Hepatocyte (in vitro differentiated cells): Measurements from ENCODE around the gene HOXD12. TPM values are rescaled to one million over a fixed set of nuclear protein-coding genes. Genes with fewer than 3 reads are reported as not detected.

Experiments used
- DNase-seq: peaks from one replicate; pipeline ENCODE4 v3.0.0-alpha.2; 2016; ENCODE audit warnings: low spot score
- H2AFZ ChIP-seq: fragments of 200-600 bp; sonication (generic); 2 replicates; pipeline ENCODE4 v1.6.0; 2016; ENCODE audit warnings: antibody characterized with exemption, mild to moderate bottlenecking
- H3K27ac ChIP-seq: fragments of 200-600 bp; sonication (generic); 2 replicates; pipeline ENCODE4 v1.5.1; 2016; ENCODE audit warnings: mild to moderate bottlenecking
- H3K27me3 ChIP-seq: fragments of 200-600 bp; sonication (generic); 2 replicates; pipeline ENCODE4 v1.6.1; 2016
- H3K36me3 ChIP-seq: fragments of 200-600 bp; sonication (generic); replicated peaks from 2 replicates; pipeline ENCODE4 v1.5.1; 2016; ENCODE audit warnings: low read depth; ENCODE audit not compliant: insufficient read depth
- H3K4me1 ChIP-seq: fragments of 200-600 bp; sonication (generic); 2 replicates; pipeline ENCODE4 v1.5.1; 2016; ENCODE audit warnings: mild to moderate bottlenecking, moderate library complexity; ENCODE audit not compliant: insufficient read depth
- H3K4me2 ChIP-seq: fragments of 200-600 bp; sonication (generic); 2 replicates; pipeline ENCODE4 v1.6.0; 2016
- H3K4me3 ChIP-seq: fragments of 200-600 bp; sonication (generic); 2 replicates; pipeline ENCODE4 v1.5.1; 2016; ENCODE audit warnings: mild to moderate bottlenecking
- H3K79me2 ChIP-seq: fragments of 200-600 bp; sonication (generic); 2 replicates; pipeline ENCODE4 v1.6.0; 2017; ENCODE audit warnings: mild to moderate bottlenecking
- H3K9me2 ChIP-seq: fragments of 200-600 bp; sonication (generic); replicated peaks from 2 replicates; pipeline ENCODE4 v1.6.0; 2017; ENCODE audit warnings: mild to moderate bottlenecking; ENCODE audit not compliant: insufficient read depth
- H3K9me3 ChIP-seq: fragments of 200-600 bp; sonication (generic); 2 replicates; pipeline ENCODE4 v1.5.1; 2016; ENCODE audit warnings: low read depth, mild to moderate bottlenecking
- H4K20me1 ChIP-seq: fragments of 200-600 bp; sonication (generic); 2 replicates; pipeline ENCODE4 v1.6.0; 2016; ENCODE audit warnings: mild to moderate bottlenecking; ENCODE audit not compliant: insufficient read depth, poor library complexity, severe bottlenecking
- CTCF ChIP-seq: fragments of 200-600 bp; sonication (generic); IDR thresholded peaks from 2 replicates; pipeline ENCODE4 v1.5.1; 2016; ENCODE audit warnings: antibody characterized with exemption, mild to moderate bottlenecking; ENCODE audit not compliant: poor library complexity
- EZH2 ChIP-seq: fragments of 200-600 bp; sonication (generic); IDR thresholded peaks from 2 replicates; pipeline ENCODE4 v1.6.1; 2016; ENCODE audit warnings: antibody characterized with exemption, mild to moderate bottlenecking, borderline replicate concordance
- EZH2phosphoT487 ChIP-seq: fragments of 200-600 bp; sonication (generic); IDR thresholded peaks from one replicate; pipeline ENCODE4 v1.6.1; 2018; ENCODE audit warnings: antibody characterized with exemption, mild to moderate bottlenecking, low read depth, moderate library complexity; ENCODE audit not compliant: unreplicated experiment, severe bottlenecking
- WGBS: methylation state at CpG from one replicate; pipeline ENCODE4 v1.1.6; 2016; ENCODE audit warnings: low lambda C conversion rate; ENCODE audit errors: missing lambda C conversion rate; 5-methylcytosine and 5-hydroxymethylcytosine counted together
- polyA plus RNA-seq: library from polyadenylated mRNA; unstranded; fragments of >200 nt; fragmentation: Nextera tagmentation; extraction: Ambion mirVana; gene quantifications from 2 replicates; pipeline ENCODE4 v1.2.1, GENCODE V29; 2016
- total RNA-seq: library from RNA; depleted of rRNA; stranded (reverse); fragments of >200 nt; gene quantifications from 2 replicates; pipeline ENCODE4 v1.2.3, GENCODE V29; 2014

HOXD12 gene
- total and polyA plus RNA-seq, 2 experiments from 2014 or later: 3.3 to 29.0 TPM

- Histone ChIP-seq H3K9me2 (no peaks in the 10 kb centered on the region), H3K4me3 (no peak overlapping the region), H4K20me1 (no peaks in the 10 kb centered on the region), H2AFZ (no peak overlapping the region), H3K9me3 (no peaks in the 10 kb centered on the region), H3K27ac (no peak overlapping the region), H3K4me1 (peaks cover 26% of the 10 kb centered on the region), H3K79me2 (no peaks in the 10 kb centered on the region), H3K36me3 (no peaks in the 10 kb centered on the region), H3K27me3 (peaks cover 91% of the 10 kb centered on the region), H3K4me2 (no peak overlapping the region)
- TF ChIP-seq EZH2phosphoT487 (no peak), EZH2 (no peak), CTCF (peak; percentile 93)
- 10% methylated on average over 13 of the region's 13 CpGs for WGBS
- peak; percentile 80 for DNase-seq
Measured at GRCh38 chr2:176126929-176127773, 27.6 kb downstream of the HOXD12 start.

GRCh38 chr2:176127774-176128072, 28.1 kb downstream of the HOXD12 start:
- no peak overlapping the region for H3K4me2 ChIP-seq
- H3K4me1 ChIP-seq: peaks cover 21% of the 10 kb centered on the region
- H3K4me3 ChIP-seq: no peak overlapping the region
- DNase-seq: no peak
- no peaks in the 10 kb centered on the region for H4K20me1 ChIP-seq
- H3K36me3 ChIP-seq: no peaks in the 10 kb centered on the region
- H3K27ac ChIP-seq: no peak overlapping the region
- no peak overlapping the region for H2AFZ ChIP-seq
- no peaks in the 10 kb centered on the region for H3K9me2 ChIP-seq
- WGBS: 48% methylated on average over 4 of the region's 4 CpGs
- no peaks in the 10 kb centered on the region for H3K9me3 ChIP-seq
- no peaks in the 10 kb centered on the region for H3K79me2 ChIP-seq
- H3K27me3 ChIP-seq: peaks cover 91% of the 10 kb centered on the region
- TF ChIP-seq EZH2: no peak
- TF ChIP-seq EZH2phosphoT487: no peak
- TF ChIP-seq CTCF: no peak

GRCh38 chr2:176128172-176128981, 28.8 kb downstream of the HOXD12 start:
- no peak overlapping the region for H3K27ac ChIP-seq
- H2AFZ ChIP-seq: peak overlapping the region; percentile 55
- no peaks in the 10 kb centered on the region for H3K9me2 ChIP-seq
- H3K4me1 ChIP-seq: peaks cover 14% of the 10 kb centered on the region
- 12% methylated on average over 49 of the region's 49 CpGs for WGBS
- H3K36me3 ChIP-seq: no peaks in the 10 kb centered on the region
- peak overlapping the region; percentile 56 for H3K4me3 ChIP-seq
- peaks cover 91% of the 10 kb centered on the region for H3K27me3 ChIP-seq
- DNase-seq: no peak
- H4K20me1 ChIP-seq: no peaks in the 10 kb centered on the region
- no peaks in the 10 kb centered on the region for H3K9me3 ChIP-seq
- TF ChIP-seq CTCF (no peak), EZH2phosphoT487 (no peak), EZH2 (no peak)
- peak overlapping the region; percentile 91 for H3K4me2 ChIP-seq
- no peaks in the 10 kb centered on the region for H3K79me2 ChIP-seq
